CD1c-positive myeloid dendritic cell (primary cell): ENCODE measurements around the gene SPATA13.
"Not testable (repeated sequence)": the region's sequence is repeated elsewhere in the genome, so short reads cannot be mapped to it uniquely, and the experiment has no call there.

ENCODE experiments used
- DNase-seq: peaks from one replicate; pipeline ENCODE4 v3.0.0-alpha.2; 2016; ENCODE audit errors: extremely low spot score

The SPATA13 gene

DNA sequence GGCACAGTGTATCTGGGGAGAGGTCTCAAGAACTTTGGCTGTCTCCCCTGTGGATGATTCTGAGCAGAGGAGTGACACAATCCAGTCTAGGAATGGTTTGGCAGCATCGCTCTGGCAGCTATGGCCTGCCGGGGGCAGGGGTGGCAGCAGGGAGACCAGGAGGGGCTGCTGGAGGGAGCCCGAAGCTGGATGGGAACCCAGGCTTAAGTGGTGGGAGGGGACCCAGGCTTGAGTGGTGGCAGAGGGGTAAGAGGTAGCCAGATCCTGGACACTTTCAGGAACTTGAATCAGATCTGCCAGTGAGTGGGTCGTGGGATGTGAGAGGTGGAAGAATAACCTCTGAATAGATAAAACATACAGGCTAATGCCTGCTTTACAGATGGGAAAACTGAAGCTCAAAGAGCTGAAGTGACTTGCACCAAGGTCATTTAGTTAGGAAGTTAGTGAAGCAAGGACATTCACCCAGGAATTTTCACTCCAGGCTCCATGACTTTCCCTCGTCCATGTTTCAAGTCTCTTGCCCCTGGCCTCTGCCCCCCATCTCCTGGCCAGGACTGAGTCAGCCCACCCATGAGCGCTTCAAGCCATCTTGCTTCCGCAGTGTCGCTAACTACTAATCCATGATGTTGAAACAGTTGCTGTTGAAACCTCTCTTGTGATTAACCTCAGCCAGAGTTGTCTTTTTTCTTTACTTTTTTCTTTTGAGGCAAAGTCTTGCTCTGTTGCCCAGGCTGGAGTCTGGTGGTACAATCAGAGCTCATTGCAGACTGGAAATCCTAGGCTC is 119.0 kb downstream of the SPATA13 start:
- peak; percentile 77 for DNase-seq

DNA sequence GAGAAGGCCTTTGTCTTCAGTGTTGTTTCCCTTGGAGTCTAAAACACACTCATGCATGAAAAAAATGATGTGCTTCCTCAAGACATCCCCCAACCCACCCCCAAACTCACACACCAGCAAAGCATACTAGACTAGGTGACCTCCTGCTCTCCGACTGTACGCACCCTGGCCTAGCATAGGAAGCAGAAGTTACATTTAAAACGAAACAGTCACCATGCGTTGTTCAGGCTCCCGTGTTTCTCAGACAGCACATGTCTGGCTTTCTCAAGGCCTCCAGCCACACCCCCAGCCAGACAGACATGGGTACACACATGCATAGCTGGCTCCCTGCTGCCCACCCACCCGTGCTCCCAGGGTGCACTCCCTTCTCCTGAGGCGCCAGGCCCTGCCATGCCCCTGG is 120.2 kb downstream of the SPATA13 start:
- peak; percentile 81 for DNase-seq

DNA sequence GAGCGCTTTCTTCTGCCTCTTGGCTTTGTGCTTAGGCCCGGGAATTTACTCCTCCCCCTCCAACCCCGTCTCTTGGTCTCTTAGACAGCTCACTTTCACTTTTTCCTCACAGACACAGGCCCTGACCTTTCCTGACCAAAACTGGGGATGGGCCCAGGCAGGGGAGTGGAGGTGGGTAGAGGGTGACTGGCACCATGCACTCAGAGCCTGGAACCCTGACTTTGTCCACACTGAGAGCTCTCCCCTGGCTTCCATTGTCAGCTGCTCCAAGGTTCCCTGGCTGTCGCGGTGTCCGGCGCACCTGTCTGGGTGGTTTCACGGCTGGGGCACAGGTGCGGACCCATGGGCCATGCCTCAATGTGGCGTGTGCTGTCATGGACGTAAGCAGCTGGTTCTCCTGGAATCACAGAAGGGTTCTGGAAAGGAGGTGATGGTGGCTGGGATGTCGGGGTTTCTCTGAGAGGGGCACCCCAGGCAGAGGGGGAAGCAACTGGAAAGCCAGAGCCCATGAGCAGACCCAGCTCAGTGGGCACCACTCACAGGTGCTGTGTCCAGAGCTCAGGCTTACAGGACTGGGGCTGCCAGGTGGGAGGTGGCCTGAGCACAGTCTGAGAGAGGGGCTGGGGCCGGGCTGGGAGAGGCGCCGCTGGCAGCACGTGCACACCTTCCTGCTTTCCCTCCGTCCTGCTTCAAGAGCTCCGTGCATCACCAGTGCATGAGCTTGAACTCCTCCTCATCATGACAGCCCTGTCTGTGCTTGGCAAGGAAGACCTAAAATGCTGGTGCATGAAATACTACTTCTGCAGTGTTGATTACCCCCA is 120.9 kb downstream of the SPATA13 start:
- DNase-seq = no peak

DNA sequence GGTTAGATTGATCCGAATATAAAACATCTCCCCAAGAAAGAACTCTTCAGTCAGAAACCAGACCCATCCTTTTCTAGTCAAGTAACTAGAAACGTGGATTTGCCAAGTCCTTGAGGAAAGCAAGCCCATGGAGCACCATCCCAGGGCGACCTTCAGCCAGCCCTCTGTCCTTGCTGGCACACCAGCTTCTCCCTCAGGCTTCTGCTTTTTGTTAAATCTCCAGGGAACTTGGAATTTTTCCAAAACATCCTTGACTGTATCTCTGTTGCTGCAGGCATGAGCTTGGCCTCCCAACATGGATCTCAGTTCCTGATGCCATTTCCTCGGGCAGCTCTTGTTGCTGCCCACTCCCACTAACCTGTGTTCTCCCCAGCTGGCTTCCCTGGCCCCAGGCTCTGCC is 121.7 kb downstream of the SPATA13 start:
- peak; percentile 44 for DNase-seq

DNA sequence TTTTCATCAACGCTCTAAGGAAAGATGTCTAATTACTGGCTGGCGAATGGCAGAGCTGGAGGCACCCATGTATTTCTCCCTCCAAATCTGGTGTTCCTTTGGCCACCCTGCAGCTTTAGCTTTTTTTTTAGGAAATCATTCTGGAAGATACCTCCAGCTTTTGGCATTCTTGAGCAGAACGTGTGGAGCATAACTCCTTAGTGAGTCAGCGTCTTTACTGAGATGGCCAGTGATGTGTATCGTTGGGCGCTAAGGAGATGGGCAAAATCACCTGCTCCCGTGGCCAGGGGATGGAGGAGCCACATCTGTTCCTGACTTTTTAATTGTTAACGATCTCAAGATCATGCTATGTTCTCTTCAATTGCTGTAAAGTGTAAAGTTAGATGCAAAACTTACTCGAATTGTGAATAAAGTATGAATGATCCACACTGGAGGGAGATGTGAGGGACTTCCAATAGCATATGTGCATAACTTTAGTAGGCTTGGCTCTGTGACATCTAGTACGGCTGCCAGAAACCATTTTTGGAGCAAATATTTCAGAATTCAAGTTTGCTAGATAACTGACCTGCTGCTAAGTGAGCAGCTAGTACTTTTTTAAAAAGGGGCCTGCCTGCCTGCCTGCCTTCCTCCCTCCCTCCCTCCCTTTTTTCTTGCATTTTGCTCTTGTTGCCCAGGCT is 124.5 kb downstream of the SPATA13 start:
- DNase-seq = no peak

DNA sequence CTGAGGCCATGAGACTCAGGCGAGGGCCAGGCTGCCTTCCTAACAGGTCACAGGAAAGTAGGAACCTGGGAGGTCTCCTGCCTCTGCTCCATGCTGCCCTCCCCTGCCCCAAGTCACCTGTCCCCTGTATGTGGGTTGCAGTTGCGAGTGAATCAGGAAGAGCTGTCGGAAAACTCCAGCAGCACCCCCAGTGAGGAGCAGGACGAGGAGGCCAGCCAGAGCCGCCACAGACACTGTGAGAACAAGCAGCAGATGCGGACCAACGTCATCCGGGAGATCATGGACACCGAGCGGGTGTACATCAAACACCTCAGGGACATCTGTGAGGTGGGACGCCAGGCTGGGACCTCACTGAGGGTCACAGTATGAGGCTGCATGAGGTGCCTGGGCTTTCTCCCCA is 126.1 kb downstream of the SPATA13 start:
- DNase-seq = no peak

DNA sequence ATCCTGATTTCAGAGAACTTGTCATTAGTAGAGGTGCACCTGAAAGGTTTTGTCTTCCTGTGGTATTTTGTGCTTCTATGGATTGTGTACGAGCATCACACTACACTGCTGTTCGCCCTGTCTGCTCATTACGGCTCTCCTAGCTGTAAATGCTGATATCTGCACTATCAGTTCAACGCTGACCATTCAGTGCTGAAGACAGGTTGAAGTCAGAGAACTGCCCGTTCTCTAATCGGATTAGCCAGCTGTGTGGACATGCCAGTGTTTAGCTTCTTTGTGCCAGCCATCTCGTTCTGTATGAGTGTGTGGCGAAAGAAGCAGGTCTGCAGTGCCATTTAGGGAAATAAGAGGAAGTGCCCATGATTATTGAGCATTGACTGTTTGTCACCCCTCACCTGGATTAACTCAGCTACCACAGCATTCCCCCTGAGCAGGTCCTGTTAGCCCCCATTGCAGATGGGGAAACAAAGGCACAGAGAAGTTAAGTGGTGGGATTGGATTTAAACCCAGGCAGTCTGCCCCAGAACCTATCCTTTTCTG is 127.3 kb downstream of the SPATA13 start:
- peak; percentile 16 for DNase-seq

DNA sequence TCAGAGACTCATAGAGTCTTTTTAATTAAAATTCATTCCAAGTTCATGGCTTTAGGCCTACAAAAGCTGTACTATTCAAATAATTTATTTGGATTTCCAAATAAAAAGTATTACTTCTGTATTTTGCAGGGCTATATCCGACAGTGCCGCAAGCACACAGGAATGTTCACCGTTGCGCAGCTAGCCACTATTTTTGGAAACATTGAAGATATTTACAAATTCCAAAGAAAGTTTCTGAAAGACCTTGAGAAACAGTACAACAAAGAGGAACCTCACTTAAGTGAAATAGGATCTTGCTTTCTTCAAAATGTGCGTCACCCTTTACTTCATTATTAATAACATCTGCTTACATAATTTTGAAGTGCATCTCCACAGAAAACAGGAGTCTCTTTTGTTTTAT is 128.3 kb downstream of the SPATA13 start:
- peak; percentile 78 for DNase-seq

DNA sequence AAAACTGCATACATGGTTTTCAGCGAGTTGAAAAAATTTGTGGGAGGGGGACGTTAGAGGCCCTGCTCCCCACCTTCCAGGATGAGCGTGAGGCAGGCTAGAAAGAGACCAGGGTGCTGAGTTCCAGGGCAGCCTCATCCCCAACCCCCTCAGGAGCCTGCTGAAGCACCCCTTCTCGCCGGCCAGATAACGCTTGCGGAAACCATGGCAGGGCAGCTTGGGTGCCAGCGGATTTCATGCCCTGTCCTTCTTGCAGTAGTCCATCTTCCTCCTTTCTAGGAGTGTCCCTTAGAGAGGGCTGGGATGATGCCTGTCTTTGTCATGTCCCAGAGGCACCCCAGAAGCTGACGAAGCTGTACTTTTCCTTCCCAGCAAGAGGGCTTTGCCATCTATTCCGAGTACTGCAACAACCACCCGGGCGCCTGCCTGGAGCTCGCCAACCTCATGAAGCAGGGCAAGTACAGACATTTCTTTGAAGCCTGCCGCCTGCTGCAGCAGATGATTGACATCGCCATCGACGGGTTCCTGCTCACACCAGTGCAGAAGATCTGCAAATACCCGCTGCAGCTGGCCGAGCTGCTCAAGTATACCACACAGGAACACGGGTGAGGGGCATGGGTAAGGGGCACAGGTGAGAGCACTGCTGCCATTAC is 129.9 kb downstream of the SPATA13 start:
- no peak for DNase-seq

DNA sequence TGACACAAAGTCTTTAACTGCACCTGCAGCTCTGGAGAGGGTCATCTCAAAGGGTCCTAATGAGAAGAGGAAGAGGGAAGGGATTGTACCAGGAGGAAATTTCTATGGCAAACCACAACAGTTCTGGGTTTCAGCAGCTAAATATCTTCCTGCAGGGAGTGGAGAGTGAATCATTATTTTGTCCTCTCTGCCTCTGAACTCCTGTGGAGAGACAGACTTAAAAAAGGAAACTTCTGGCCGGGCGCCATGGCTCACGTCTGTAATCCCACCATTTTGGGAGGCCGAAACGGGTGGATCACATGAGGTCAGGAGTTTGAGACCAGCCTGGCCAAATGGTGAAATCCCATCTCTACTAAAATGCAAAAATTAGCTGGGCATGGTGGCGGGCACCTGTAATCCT is 132.0 kb downstream of the SPATA13 start:
- no peak for DNase-seq

DNA sequence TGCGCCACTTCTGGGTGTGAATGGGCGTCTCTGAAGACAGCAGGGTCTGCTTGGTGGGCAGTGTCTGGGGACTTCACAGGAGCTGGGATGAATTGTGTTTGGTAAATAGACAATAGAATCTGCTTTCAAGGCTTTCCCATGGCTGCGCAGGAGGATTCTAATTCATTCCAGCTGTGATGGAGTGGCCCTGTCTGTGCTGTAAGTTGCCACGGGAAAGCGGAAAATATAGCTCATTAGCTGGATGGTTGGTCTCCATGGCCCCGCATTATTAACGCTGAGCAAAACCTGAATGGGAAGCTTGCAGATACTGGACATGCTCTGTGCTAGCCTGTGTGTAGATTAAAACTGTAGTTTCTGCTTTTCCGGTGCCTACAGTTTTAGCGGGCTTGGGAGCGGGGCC is 133.2 kb downstream of the SPATA13 start:
- DNase-seq = no peak

DNA sequence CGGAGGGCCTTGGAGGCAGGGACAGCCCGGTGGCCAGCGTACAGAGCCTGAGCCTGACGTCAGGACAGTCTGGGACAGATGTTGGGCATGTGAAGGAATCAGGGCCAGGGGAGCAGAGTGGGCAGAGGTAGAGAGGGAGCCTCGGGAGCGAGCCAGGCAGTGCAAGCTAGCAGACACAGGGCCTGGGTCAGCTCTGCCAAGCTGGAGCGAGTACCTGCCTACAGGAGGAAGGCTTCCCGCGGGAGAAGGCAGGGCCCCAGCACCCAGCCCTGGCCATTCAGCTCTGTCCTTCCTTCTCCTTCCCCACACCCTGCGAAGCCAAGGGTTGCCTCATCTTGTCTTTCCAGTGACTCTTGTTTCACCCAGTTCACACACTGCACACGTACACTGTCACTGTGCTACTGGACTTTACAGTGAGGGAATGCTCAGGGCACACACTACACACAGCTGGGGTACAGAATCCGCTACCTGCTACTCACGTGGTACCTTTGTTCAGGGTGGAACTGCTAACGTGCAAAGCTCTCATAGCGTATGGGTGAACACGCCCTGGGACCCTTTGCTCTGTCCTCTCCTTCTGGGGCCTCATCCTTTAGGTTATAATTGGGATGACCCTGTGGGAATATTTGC is 139.1 kb downstream of the SPATA13 start:
- DNase-seq = no peak

DNA sequence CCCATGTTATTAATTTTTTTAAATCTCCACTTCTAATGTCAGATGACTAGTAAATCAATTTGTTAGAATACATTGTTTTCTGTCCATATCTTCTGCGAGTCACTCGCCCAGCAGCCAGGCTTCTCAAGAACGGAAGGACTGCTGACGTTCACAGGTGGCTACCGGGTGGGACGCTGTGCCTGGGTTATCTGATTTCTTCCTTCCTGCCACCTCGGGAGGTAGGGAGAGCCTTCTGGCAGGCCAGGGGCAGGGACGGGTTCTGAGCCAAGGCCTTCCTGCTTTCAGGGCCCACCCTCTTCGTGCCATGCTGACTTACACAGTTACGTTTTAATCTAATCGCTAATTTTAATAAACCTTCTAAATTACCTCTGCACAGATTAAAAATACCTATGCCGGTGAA is 140.9 kb downstream of the SPATA13 start:
- DNase-seq = no peak

DNA sequence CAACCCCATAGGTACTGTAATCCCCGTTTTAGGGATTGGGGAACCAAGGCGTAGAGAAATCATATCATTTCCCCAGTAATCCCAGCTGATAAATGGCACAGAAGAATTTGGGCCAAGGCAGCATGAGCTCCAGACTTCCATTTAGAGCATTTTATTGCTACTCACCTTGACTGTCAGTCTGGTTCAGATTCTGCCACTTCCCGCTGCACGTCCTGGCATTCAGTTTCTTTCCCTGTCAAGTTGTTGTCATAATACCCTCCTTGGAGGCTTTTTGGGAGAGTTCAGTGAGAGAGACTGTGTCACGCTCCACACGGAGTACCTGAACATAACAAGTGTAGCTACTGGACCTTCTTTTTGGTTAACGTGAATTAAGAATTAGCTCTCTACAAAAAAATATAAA is 141.4 kb downstream of the SPATA13 start:
- no peak for DNase-seq

DNA sequence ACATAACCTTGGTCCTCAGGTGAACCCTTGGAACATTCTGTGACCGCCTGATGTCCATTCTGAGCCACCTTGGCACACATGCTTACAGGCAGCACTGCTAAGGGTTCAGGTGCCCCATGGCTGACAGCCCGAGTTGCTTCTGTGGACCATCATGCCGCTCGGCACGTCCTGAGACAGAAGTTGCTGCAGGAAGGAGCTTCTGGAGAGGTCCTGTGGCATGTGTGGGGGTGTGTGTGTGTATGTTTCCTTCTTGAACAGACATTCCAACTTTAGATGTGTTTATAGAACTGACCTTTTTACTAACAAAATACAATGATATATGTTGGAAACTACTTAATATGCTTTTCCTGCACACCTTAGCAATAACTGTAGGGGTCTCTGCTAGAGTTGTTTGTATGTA is 144.1 kb downstream of the SPATA13 start:
- no peak for DNase-seq

DNA sequence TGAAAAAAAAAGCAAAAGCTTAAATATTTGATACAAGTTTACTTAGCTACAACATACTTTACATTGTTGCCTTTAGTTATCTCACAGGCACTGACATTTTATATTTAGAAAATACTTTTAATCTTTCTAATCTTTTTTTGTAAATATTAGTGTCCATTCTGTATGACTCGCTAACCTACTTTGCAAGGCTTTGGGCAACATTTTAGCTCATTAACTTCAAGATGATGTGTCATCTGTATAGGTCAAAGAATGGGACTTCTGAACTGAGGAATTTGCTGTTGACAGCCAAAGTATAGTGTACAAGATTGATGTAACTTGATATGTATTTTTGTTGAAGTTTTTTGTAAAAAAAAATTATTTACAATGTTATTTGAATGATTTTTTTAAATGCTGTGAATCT is 146.1 kb downstream of the SPATA13 start:
- DNase-seq = no peak

DNA sequence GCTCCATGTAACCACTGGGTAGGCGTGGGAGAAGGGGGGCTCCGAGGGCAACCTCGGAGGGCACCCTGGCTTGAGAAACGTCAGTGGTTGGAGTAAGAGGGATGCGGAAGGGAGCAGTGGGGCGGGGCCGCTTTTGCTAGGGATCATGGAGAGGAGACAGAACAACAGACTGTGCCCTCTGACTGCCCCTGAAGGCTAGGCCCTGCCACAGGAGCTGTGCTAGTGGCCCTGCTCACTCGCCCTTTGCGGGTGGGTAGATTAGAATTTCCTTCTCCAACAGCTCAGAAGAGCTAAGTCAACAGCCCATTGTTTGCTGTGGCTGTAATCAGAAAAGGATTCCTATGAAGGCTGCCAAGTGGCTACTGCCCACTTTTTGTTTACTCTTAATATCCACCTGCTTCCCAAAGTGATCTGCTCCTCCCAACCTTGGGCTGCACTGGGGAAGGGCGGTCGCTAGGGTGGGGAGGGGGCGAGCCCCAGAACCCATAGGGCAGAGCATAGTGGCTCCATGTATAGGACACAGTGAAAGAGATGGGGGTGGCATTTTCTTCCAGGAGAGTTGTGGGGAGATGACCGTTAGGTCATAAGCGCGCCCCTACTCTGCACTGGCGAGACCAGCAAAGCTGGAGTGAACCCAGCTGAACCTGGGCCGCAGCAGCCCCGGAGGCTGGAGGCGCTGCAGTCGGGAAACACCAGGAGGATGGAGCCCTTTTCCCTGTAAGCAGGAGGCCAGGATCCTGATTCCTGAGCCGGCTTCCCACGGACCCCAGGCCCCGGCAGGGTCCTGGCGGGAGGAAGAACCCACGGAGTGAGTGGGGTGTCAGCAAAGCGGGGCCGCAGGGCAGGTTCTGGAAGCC is 146.9 kb downstream of the SPATA13 start:
- no peak for DNase-seq

DNA sequence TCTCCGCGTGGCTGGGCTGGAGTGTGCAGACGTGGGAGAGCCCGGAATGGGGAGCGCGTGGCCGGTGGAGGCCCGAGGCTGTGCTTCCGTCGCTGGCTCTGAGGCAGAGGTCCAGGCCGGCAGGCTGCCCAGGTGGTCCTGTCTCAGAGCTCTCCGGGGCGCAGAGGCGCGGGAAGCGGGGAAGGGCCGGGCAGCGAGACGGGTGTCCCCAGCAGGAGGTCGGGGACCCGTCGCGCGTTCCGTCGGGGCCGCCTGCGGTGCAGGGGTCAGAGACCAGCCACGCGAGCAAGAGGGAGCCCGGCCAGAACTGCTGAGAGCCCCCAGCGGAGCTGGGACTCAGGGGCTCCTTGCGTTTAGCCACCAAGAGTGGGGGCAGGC is 147.5 kb downstream of the SPATA13 start:
- DNase-seq = no peak

DNA sequence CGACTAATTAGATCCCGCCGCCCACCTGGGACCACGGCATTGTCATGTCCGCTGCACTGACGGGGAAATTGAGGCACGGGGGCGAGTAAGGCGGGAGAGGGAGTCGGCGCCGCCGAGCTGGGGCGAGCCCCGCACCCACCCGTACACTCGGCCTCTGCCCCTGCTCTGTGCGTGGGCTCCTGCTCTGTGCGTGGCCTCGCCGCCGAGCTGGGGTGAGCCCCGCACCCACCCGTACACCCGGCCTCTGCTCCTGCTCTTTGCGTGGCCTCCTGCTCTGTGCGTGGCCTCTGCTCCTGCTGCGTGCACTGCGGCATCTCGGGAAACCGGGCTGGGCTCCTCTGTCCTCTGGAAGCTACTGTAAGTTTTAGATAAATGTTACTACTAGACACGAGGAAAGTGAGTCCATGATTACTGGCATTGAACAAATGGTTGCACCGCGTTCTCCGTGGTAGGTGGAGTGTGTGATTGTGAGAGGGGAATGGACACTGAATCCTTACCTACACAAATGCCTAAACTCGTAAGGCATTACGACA is 148.0 kb downstream of the SPATA13 start:
- DNase-seq = no peak

DNA sequence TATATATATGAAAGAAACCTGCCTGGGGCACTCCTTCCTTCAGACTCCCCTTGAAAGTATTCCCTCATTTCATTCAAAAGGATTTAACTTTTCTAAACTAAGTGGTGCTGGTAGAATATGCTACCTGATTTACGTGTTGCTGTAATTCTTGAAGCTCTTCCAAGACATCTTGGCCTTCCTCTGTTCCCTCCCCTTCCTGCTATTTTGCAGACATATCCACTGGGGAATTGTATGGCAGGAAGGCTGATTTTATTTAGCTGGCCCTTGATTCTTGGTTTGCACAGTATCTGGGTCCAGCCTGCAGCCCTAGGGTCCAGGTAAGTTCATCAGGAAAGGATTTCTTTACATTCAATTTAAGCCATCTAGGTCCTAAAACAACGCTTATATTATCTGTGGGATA is 148.8 kb downstream of the SPATA13 start, which contains the start of gene C1QTNF9:
Gene C1QTNF9 (plus strand): TSS at position 281 of the 400 bp plus-strand sequence. CDS start 6,424 bp downstream, outside the sequence.
- not testable (repeated sequence) for DNase-seq
